Measurements from ENCODE around the gene CASQ2.

- TF ChIP-seq ATF2 (CRISPR knock-in tag; IDR thresholded peaks at IDR 0.05) (no peak), EP400 (IDR thresholded peaks at IDR 0.05) (no peak), HMGXB4 (CRISPR knock-in tag; IDR thresholded peaks at IDR 0.05) (no peak), RAD21 (CRISPR knock-in tag; conservative IDR thresholded peaks at IDR 0.05 in 1 of 2, IDR thresholded peaks at IDR 0.05 in 1 of 2) (no peak), BHLHE40 (IDR thresholded peaks at IDR 0.05; ENCODE audit: low read length) (no peak), EP300 (IDR thresholded peaks at IDR 0.05; ENCODE audit: low read length) (no peak), KAT8 (IDR thresholded peaks at IDR 0.05; ENCODE audit: low read depth) (no peak)
These were observed 96.1 kb downstream of the CASQ2 start for GRCh38 chr1:115672224-115673009.

Data from K562 (cell line).